SU-DHL-6 (cell line): ENCODE results near the gene MRGPRD.

Source experiments
- H2AFZ ChIP-seq: fragments of 200-600 bp; sonication (generic); 2 replicates; pipeline ENCODE4 v1.6.1; 2014; ENCODE audit warnings: low read depth, mild to moderate bottlenecking, moderate library complexity, mixed read lengths, antibody characterized with exemption, low read length; ENCODE audit not compliant: severe bottlenecking
- H3F3A ChIP-seq: fragments of 200-600 bp; shearing (Covaris generic); 2 replicates; pipeline ENCODE4 v1.6.0; 2016; ENCODE audit warnings: antibody characterized with exemption, mild to moderate bottlenecking; ENCODE audit not compliant: insufficient read depth
- H3K27ac ChIP-seq: fragments of 200-600 bp; sonication (generic); 2 replicates; pipeline ENCODE4 v1.5.1; 2016; ENCODE audit warnings: low read depth, mild to moderate bottlenecking, low read length, moderate library complexity, mixed read lengths
- H3K27me3 ChIP-seq: fragments of 200-600 bp; sonication (generic), shearing (Covaris generic); 2 replicates; pipeline ENCODE4 v1.6.0; 2014; ENCODE audit warnings: mild to moderate bottlenecking, low read length
- H3K36me3 ChIP-seq: fragments of 200-600 bp; sonication (generic); 2 replicates; pipeline ENCODE4 v1.6.1; 2014; ENCODE audit warnings: mild to moderate bottlenecking, low read length, mixed read lengths
- H3K4me2 ChIP-seq: fragments of 300-600, 200-600 bp; shearing (Covaris generic), sonication (generic); 2 replicates; pipeline ENCODE4 v1.6.0; 2014; ENCODE audit warnings: low read length, low read depth, mild to moderate bottlenecking; ENCODE audit not compliant: poor library complexity, severe bottlenecking
- H3K4me3 ChIP-seq: fragments of 200-600 bp; sonication (generic); 2 replicates; pipeline ENCODE4 v1.5.1; 2014; ENCODE audit warnings: antibody characterized with exemption, low read length, mild to moderate bottlenecking, mixed read lengths; ENCODE audit not compliant: insufficient read depth, poor library complexity, severe bottlenecking
- H3K79me2 ChIP-seq: fragments of 200-600 bp; sonication (generic); 2 replicates; pipeline ENCODE4 v1.6.1; 2014; ENCODE audit warnings: mild to moderate bottlenecking, low read length, moderate library complexity; ENCODE audit not compliant: insufficient read depth
- H3K9ac ChIP-seq: fragments of 200-600 bp; sonication (generic); 2 replicates; pipeline ENCODE4 v1.7.0; 2014; ENCODE audit warnings: mild to moderate bottlenecking, low read length
- H3K9me2 ChIP-seq: fragments of 200-600 bp; sonication (generic); replicated peaks from 2 replicates; pipeline ENCODE4 v1.6.1; 2014; ENCODE audit warnings: low read length; ENCODE audit not compliant: insufficient read depth
- H3K9me3 ChIP-seq: fragments of 200-600 bp; sonication (generic); 2 replicates; pipeline ENCODE4 v1.6.1; 2014; ENCODE audit warnings: low read length, mixed read lengths; ENCODE audit not compliant: insufficient read depth
- H4K20me1 ChIP-seq: fragments of 200-600 bp; sonication (generic); 2 replicates; pipeline ENCODE4 v1.6.1; 2014; ENCODE audit warnings: low read depth, mild to moderate bottlenecking, antibody characterized with exemption, low read length, moderate library complexity, mixed read lengths
- EZH2phosphoT487 ChIP-seq: fragments of 200-600 bp; sonication (generic), shearing (Covaris generic); conservative IDR thresholded peaks from 2 replicates; pipeline ENCODE4 v1.6.1; 2018; ENCODE audit warnings: mild to moderate bottlenecking, antibody characterized with exemption, low read length, moderate library complexity, mixed read lengths
- TF ChIP-seq, protein P1 (sequence below): fragments of 200-600 bp; sonication (generic); IDR thresholded peaks from one replicate; pipeline ENCODE4 v1.5.1; 2017; ENCODE audit warnings: antibody characterized with exemption, mild to moderate bottlenecking, low read length, moderate library complexity; ENCODE audit not compliant: insufficient read depth, poor library complexity, severe bottlenecking

The MRGPRD gene

GRCh38 chr11:68935066-68935465 is 45.7 kb downstream of the MRGPRD start:
- no peaks in the 10 kb centered on the region for H3K9me2 ChIP-seq
- no peak overlapping the region for H3K27ac ChIP-seq
- H3K79me2 ChIP-seq = no peaks in the 10 kb centered on the region
- H3K36me3 ChIP-seq = no peaks in the 10 kb centered on the region
- no peaks in the 10 kb centered on the region for H3F3A ChIP-seq
- H3K9ac ChIP-seq = no peak overlapping the region
- H3K4me2 ChIP-seq = no peak overlapping the region
- H3K4me3 ChIP-seq = no peak overlapping the region
- no peaks in the 10 kb centered on the region for H4K20me1 ChIP-seq
- no peak for TF ChIP-seq EZH2phosphoT487
- TF ChIP-seq, protein P1, sequence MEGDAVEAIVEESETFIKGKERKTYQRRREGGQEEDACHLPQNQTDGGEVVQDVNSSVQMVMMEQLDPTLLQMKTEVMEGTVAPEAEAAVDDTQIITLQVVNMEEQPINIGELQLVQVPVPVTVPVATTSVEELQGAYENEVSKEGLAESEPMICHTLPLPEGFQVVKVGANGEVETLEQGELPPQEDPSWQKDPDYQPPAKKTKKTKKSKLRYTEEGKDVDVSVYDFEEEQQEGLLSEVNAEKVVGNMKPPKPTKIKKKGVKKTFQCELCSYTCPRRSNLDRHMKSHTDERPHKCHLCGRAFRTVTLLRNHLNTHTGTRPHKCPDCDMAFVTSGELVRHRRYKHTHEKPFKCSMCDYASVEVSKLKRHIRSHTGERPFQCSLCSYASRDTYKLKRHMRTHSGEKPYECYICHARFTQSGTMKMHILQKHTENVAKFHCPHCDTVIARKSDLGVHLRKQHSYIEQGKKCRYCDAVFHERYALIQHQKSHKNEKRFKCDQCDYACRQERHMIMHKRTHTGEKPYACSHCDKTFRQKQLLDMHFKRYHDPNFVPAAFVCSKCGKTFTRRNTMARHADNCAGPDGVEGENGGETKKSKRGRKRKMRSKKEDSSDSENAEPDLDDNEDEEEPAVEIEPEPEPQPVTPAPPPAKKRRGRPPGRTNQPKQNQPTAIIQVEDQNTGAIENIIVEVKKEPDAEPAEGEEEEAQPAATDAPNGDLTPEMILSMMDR = no peak
- H2AFZ ChIP-seq = no peak overlapping the region
- H3K9me3 ChIP-seq = no peaks in the 10 kb centered on the region
- H3K27me3 ChIP-seq = no peaks in the 10 kb centered on the region

- Histone ChIP-seq H3F3A (no peaks in the 10 kb centered on the region), H4K20me1 (no peaks in the 10 kb centered on the region), H2AFZ (no peak overlapping the region), H3K27ac (no peak overlapping the region), H3K9ac (no peak overlapping the region), H3K79me2 (no peaks in the 10 kb centered on the region), H3K4me3 (no peak overlapping the region), H3K4me2 (no peak overlapping the region), H3K9me3 (no peaks in the 10 kb centered on the region), H3K36me3 (no peaks in the 10 kb centered on the region), H3K9me2 (no peaks in the 10 kb centered on the region), H3K27me3 (no peaks in the 10 kb centered on the region)
- TF ChIP-seq, protein P1 = no peak
- no peak for TF ChIP-seq EZH2phosphoT487
Measured at GRCh38 chr11:68934666-68935065, 46.1 kb downstream of the MRGPRD start.

GRCh38 chr11:68934321-68934645 is 46.5 kb downstream of the MRGPRD start:
- H3K4me2 ChIP-seq = no peak overlapping the region
- no peaks in the 10 kb centered on the region for H4K20me1 ChIP-seq
- no peaks in the 10 kb centered on the region for H3K36me3 ChIP-seq
- no peaks in the 10 kb centered on the region for H3K9me2 ChIP-seq
- H3K9ac ChIP-seq = no peak overlapping the region
- no peaks in the 10 kb centered on the region for H3K9me3 ChIP-seq
- no peak overlapping the region for H2AFZ ChIP-seq
- TF ChIP-seq EZH2phosphoT487 = no peak
- TF ChIP-seq, protein P1 = no peak
- H3K27ac ChIP-seq = no peak overlapping the region
- no peaks in the 10 kb centered on the region for H3F3A ChIP-seq
- H3K79me2 ChIP-seq = no peaks in the 10 kb centered on the region
- H3K4me3 ChIP-seq = no peak overlapping the region
- H3K27me3 ChIP-seq = no peaks in the 10 kb centered on the region
